ENCODE results near the gene DCUN1D1.

DNA sequence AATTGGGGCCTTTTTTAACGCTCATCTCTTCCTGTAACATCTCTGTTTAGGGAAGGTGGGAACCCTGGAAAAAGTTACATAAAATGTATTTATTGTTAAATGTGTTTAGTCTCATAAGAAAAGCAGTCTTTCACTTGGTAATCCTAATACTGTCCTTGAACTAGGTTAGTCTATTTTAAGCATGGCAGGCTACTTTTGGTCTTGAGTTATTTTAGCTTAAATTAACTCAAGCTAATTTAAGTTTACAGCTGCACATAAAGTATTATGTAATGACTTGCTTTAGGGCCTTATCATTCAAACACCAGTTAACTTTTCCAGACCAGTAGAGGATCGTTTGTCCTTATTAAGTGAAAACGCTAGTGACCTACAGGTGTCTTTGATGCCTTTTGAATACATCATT is 63.2 kb downstream of the DCUN1D1 start:
- TF ChIP-seq CTCF (conservative IDR thresholded peaks at IDR 0.05; ENCODE audit: low read depth in 2 of 2) (no peak), EZH2 (IDR thresholded peaks at IDR 0.05; ENCODE audit: low read depth, unreplicated experiment) (no peak), STAT1 (IDR thresholded peaks at IDR 0.05; ENCODE audit: unreplicated experiment) (no peak), POLR2AphosphoS5 (IDR thresholded peaks at IDR 0.05; ENCODE audit: low read depth) (no peak)
